ENCODE results near the gene DERL2.

DNA sequence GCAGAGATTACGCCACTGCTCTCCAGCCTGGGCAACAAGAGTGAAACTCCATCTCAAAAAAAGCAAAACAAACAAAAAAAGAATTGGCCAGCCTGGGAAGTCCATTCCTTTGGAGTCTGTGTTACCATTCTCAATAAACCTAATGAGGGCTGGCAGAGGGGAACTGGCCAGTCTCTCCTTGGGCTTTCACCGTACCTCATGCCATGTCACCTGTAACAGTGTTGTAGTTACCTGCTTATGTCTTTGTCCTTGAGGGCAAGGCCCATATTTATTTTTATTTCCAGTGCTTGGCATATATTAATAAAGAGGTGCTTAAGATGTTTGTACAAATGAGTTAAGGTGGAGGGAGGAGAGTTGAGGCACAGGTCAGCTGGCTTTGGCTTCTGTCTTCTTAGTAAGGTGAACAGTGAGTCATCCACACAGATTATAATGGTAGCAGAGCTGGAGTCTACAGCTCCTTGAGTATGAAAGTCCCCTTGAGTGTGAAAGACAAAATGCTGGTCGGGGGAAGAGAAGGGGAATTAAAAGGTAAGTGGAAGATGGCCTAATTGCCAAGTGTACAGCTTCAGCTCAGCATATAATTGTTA, 55.5 kb downstream of the DERL2 start:
- TF ChIP-seq CTCF (IDR thresholded peaks at IDR 0.05) (no peak), EZH2 (IDR thresholded peaks at IDR 0.05; ENCODE audit: borderline replicate concordance, insufficient read depth, low read depth, low read length, poor library complexity, severe bottlenecking) (no peak)

Measured in B cell (primary cell).